Stimulated activated CD8-positive, alpha-beta memory T cell treated with anti-CD3 and anti-CD28 coated beads, Interleukin-7, amount 100 ng/mL, for 1 hour (primary cell): ENCODE measurements around the gene PTPRT.

ENCODE experiments used
- DNase-seq, 2 donors: peaks; one replicate each; pipeline ENCODE4 v3.0.0-alpha.2; 2020; ENCODE audit warnings: low read depth in 2 of 2

Gene PTPRT

GRCh38 chr20:42613076-42613475, 576.6 kb downstream of the PTPRT start:
- no peak for DNase-seq

- DNase-seq, result no peak
These were observed 577.5 kb downstream of the PTPRT start for GRCh38 chr20:42611889-42612837.

GRCh38 chr20:42611423-42611822, 578.3 kb downstream of the PTPRT start:
- DNase-seq, result no peak

- DNase-seq, result no peak
These were observed 579.6 kb downstream of the PTPRT start for GRCh38 chr20:42610070-42610469.

- DNase-seq, result no peak
These were observed 580.1 kb downstream of the PTPRT start for GRCh38 chr20:42609618-42610017.

- no peak for DNase-seq
These were observed 584.4 kb downstream of the PTPRT start for GRCh38 chr20:42604998-42605956.

- DNase-seq, result no peak
These were observed 586.1 kb downstream of the PTPRT start for GRCh38 chr20:42603655-42604054.

GRCh38 chr20:42598581-42598980, 591.1 kb downstream of the PTPRT start:
- DNase-seq, result no peak

- DNase-seq, result no peak
These were observed 594.1 kb downstream of the PTPRT start for GRCh38 chr20:42595625-42596024.

- DNase-seq, result no peak
These were observed 595.0 kb downstream of the PTPRT start for GRCh38 chr20:42594659-42595058.

- DNase-seq, result no peak
These were observed 595.7 kb downstream of the PTPRT start for GRCh38 chr20:42594011-42594410.

- no peak for DNase-seq
These were observed 599.6 kb downstream of the PTPRT start for GRCh38 chr20:42589976-42590639.

- no peak for DNase-seq
These were observed 600.9 kb downstream of the PTPRT start for GRCh38 chr20:42588847-42589246.

GRCh38 chr20:42587427-42587826, 602.3 kb downstream of the PTPRT start:
- DNase-seq, result no peak

- DNase-seq, result no peak
These were observed 608.4 kb downstream of the PTPRT start for GRCh38 chr20:42581311-42581710.

- DNase-seq, result no peak
These were observed 613.5 kb downstream of the PTPRT start for GRCh38 chr20:42576167-42576566.

GRCh38 chr20:42572320-42573016, 617.2 kb downstream of the PTPRT start:
- no peak for DNase-seq

GRCh38 chr20:42567409-42567808, 622.3 kb downstream of the PTPRT start:
- no peak for DNase-seq

GRCh38 chr20:42565235-42565995, 624.3 kb downstream of the PTPRT start:
- DNase-seq, result no peak

GRCh38 chr20:42559665-42560064, 630.0 kb downstream of the PTPRT start:
- DNase-seq, result no peak
